K562 treated with DMSO at 1 percent for 12 hours (cell line): ENCODE measurements around the gene C4orf46. TPM values are rescaled to one million over a fixed set of nuclear protein-coding genes. Genes with fewer than 3 reads are reported as not detected.

ENCODE experiments used
- total RNA-seq: library from RNA; unstranded; fragments of 300-600 nt; gene quantifications from 2 replicates; pipeline ENCODE4 v1.2.3, GENCODE V29; 2022; ENCODE audit not compliant: insufficient read depth

Gene C4orf46
- 4.9 and 13.0 TPM in 2 replicates for total RNA-seq

GRCh38 chr4:158671665-158671914 is at the start of gene C4orf46:
Gene C4orf46 (minus strand): TSS chr4:158671887. CDS start chr4:158671801, 86 bp downstream.

GRCh38 chr4:158671915-158672806 is 474 bp upstream of the C4orf46 start, which contains the start of gene ETFDH:
Gene ETFDH (plus strand): TSS chr4:158672296. CDS start chr4:158672457, 161 bp downstream.

Other genes with a start within 250 kb of the C4orf46 start
- gene RXFP1, start 150.0 kb downstream of the C4orf46 start, total RNA-seq, result 0.21 TPM in 1 of 2 replicates, not detected in the other
- 21.8 and 29.9 TPM in 2 replicates for gene ETFDH, start 409 bp upstream of the C4orf46 start, total RNA-seq
- 26.9 and 42.4 TPM in 2 replicates for gene PPID, start 51.5 kb upstream of the C4orf46 start, total RNA-seq
- gene FNIP2, start 97.1 kb upstream of the C4orf46 start, total RNA-seq, result 2.2 and 15.1 TPM in 2 replicates